GM21786 (cell line): ENCODE results near the gene MPPED1.

ENCODE experiments used
- ATAC-seq: cut with Tn5 transposase; IDR thresholded peaks from one replicate; pipeline ENCODE4 v1.9.1; 2021; ENCODE audit not compliant: unreplicated experiment

Gene MPPED1

GRCh38 chr22:43392385-43392989 is 19.3 kb upstream of the MPPED1 start:
- ATAC-seq = no peak

GRCh38 chr22:43393132-43393843 is 18.5 kb upstream of the MPPED1 start:
- no peak for ATAC-seq

- ATAC-seq = no peak
These were observed 17.9 kb upstream of the MPPED1 start for GRCh38 chr22:43393844-43394474.

- ATAC-seq = no peak
These were observed 16.6 kb upstream of the MPPED1 start for GRCh38 chr22:43395086-43395695.

GRCh38 chr22:43396321-43396933 is 15.4 kb upstream of the MPPED1 start:
- ATAC-seq = no peak

GRCh38 chr22:43396934-43397457 is 14.8 kb upstream of the MPPED1 start:
- ATAC-seq = no peak

GRCh38 chr22:43397766-43398165 is 14.0 kb upstream of the MPPED1 start:
- ATAC-seq = no peak

GRCh38 chr22:43398246-43398645 is 13.6 kb upstream of the MPPED1 start:
- ATAC-seq = no peak

- ATAC-seq = no peak
These were observed 12.9 kb upstream of the MPPED1 start for GRCh38 chr22:43398910-43399309.

- ATAC-seq = no peak
These were observed 12.4 kb upstream of the MPPED1 start for GRCh38 chr22:43399338-43399979.

GRCh38 chr22:43399980-43400358 is 11.8 kb upstream of the MPPED1 start:
- ATAC-seq = no peak

- no peak for ATAC-seq
These were observed 11.4 kb upstream of the MPPED1 start for GRCh38 chr22:43400449-43400848.

GRCh38 chr22:43401233-43401632 is 10.6 kb upstream of the MPPED1 start:
- ATAC-seq = no peak

- ATAC-seq = no peak
These were observed 10.2 kb upstream of the MPPED1 start for GRCh38 chr22:43401661-43402060.

- no peak for ATAC-seq
These were observed 9.7 kb upstream of the MPPED1 start for GRCh38 chr22:43402128-43402527.

GRCh38 chr22:43404673-43405385 is 7.0 kb upstream of the MPPED1 start:
- ATAC-seq = no peak

GRCh38 chr22:43406186-43406790 is 5.5 kb upstream of the MPPED1 start:
- ATAC-seq = no peak

GRCh38 chr22:43407591-43407990 is 4.2 kb upstream of the MPPED1 start:
- ATAC-seq = no peak

- ATAC-seq = no peak
These were observed 3.8 kb upstream of the MPPED1 start for GRCh38 chr22:43408009-43408408.

- no peak for ATAC-seq
These were observed 2.8 kb upstream of the MPPED1 start for GRCh38 chr22:43409046-43409445.
